Mesothelial cell of epicardium (in vitro differentiated cells): Measurements from ENCODE around the gene RYK. TPM values are rescaled to one million over a fixed set of nuclear protein-coding genes. Genes with fewer than 3 reads are reported as not detected.
"Not testable (repeated sequence)": the region's sequence is repeated elsewhere in the genome, so short reads cannot be mapped to it uniquely, and the experiment has no call there.

ENCODE experiments used
- DNase-seq, 2 experiments: peaks; one replicate each; pipeline ENCODE4 v3.0.0; 2021; ENCODE audit warnings: low spot score in 2 of 2; ENCODE audit not compliant: unreplicated experiment in 2 of 2
- H3K27ac Mint-ChIP-seq: 2 replicates; pipeline ENCODE4 v1.8.0; 2021; ENCODE audit warnings: mixed read lengths
- H3K27me3 Mint-ChIP-seq: 2 replicates; pipeline ENCODE4 v1.8.0; 2021; ENCODE audit warnings: low read depth, mixed read lengths
- H3K36me3 Mint-ChIP-seq: 2 replicates; pipeline ENCODE4 v1.8.0; 2021; ENCODE audit warnings: mixed read lengths
- H3K4me1 Mint-ChIP-seq: 2 replicates; pipeline ENCODE4 v1.8.0; 2021; ENCODE audit warnings: mixed read lengths
- H3K4me3 Mint-ChIP-seq: 2 replicates; pipeline ENCODE4 v1.8.0; 2021; ENCODE audit warnings: mild to moderate bottlenecking, moderate library complexity, mixed read lengths
- H3K9me3 Mint-ChIP-seq: 2 replicates; pipeline ENCODE4 v1.8.0; 2021; ENCODE audit warnings: mixed read lengths
- total RNA-seq: library from RNA; stranded (reverse); gene quantifications from 3 replicates; pipeline ENCODE4 v1.2.1, GENCODE V29; 2021
- TF ChIP-seq, protein P1 (sequence below): fragments of 200-600 bp; sonication (generic); IDR thresholded peaks from one replicate; pipeline ENCODE4 v1.5.0; 2021; ENCODE audit warnings: antibody characterized with exemption; ENCODE audit not compliant: unreplicated experiment

The RYK gene
- total RNA-seq, 1 donor from 2014 or later: 103 TPM

DNA sequence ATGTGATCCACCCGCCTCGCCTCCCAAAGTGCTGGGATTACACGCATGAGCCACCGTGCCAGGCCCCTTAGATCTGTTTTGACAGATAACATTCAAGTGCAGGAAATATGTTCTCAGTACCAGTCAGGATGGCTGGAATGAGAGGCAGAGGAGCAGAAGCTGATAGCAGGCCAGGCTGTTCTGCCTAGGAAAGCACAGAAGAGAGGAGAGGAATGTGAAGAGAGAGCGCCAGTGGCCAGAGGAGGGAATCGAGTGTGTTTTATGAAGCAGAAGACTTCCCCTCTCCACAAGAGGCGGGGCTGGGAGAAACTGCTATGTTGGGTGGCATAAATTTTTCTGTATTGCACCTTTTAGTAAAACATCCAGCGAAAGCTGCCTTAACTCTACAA, 32.0 kb upstream of the RYK start:
- TF ChIP-seq, protein P1, sequence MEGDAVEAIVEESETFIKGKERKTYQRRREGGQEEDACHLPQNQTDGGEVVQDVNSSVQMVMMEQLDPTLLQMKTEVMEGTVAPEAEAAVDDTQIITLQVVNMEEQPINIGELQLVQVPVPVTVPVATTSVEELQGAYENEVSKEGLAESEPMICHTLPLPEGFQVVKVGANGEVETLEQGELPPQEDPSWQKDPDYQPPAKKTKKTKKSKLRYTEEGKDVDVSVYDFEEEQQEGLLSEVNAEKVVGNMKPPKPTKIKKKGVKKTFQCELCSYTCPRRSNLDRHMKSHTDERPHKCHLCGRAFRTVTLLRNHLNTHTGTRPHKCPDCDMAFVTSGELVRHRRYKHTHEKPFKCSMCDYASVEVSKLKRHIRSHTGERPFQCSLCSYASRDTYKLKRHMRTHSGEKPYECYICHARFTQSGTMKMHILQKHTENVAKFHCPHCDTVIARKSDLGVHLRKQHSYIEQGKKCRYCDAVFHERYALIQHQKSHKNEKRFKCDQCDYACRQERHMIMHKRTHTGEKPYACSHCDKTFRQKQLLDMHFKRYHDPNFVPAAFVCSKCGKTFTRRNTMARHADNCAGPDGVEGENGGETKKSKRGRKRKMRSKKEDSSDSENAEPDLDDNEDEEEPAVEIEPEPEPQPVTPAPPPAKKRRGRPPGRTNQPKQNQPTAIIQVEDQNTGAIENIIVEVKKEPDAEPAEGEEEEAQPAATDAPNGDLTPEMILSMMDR: no peak
- DNase-seq: no peak
- no peaks in the 10 kb centered on the region for H3K36me3 Mint-ChIP-seq
- no peaks in the 10 kb centered on the region for H3K27me3 Mint-ChIP-seq
- peak overlapping the region; percentile 78 for H3K27ac Mint-ChIP-seq
- no peak overlapping the region for H3K4me3 Mint-ChIP-seq
- H3K4me1 Mint-ChIP-seq: peaks cover 39% of the 10 kb centered on the region
- peaks cover 5% of the 10 kb centered on the region for H3K9me3 Mint-ChIP-seq

DNA sequence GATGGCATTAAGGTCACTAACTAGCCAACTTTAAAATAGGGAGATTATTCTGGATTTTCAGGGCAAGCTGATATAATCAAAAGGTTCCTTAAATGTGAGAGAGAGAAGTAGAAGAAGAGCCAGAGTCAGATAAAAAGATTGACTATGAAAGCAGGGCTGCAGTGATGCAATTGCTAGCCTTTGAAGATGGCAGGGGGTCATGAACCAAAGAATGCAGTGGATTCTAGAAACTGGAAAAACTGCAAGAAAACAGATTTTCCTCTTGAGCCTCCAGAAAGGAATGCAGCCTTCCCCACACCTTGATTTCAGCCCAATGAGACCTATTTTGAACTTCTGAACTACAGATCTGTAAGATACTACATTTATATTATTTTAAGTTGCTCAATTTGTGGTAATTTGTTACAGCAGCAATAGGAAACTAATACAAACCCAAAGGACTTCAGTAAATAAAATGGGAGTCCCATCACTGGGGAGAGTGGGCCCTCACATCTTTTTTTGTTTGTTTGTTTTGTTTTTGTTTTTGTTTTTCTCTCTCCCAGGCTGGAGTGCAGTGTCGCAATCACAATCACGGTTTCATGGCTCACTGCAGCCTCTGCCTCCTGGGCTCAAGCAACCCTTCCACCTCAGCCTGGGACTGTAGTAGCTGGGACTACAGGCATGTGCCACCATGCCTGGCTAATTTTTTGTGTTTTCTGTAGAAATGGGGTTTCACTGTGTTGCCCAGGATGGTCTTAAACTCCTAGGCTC, 31.4 kb upstream of the RYK start:
- TF ChIP-seq, protein P1: no peak
- no peak overlapping the region for H3K4me3 Mint-ChIP-seq
- no peak for DNase-seq
- peaks cover 42% of the 10 kb centered on the region for H3K4me1 Mint-ChIP-seq
- H3K9me3 Mint-ChIP-seq: peaks cover 5% of the 10 kb centered on the region
- H3K27me3 Mint-ChIP-seq: no peaks in the 10 kb centered on the region
- H3K36me3 Mint-ChIP-seq: no peaks in the 10 kb centered on the region
- peak overlapping the region; percentile 78 for H3K27ac Mint-ChIP-seq

DNA sequence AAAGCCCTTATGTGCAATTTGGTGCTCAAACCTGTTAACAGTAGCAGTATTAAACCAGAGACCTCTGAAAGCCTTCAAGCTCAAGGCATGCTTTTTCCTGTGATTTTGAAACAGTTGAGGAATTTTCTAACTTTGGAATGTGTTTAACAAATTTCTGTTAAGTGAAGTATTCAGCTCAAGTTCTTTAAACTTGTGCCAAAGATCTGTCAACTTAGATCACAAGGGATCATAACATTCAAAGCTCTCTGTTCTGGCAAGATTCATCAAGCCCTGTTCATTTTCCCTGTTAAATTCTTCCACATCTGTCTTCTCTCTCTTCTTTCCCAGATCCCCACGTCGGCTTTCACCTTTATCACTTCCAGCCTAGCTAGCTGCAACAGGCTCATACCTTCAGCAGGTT, 28.8 kb upstream of the RYK start:
- Mint-ChIP-seq H3K9me3 (peaks cover 6% of the 10 kb centered on the region), H3K4me1 (peaks cover 56% of the 10 kb centered on the region), H3K27ac (peak overlapping the region; percentile 74), H3K36me3 (no peaks in the 10 kb centered on the region), H3K4me3 (no peak overlapping the region), H3K27me3 (no peaks in the 10 kb centered on the region)
- DNase-seq: no peak
- TF ChIP-seq, protein P1: no peak

DNA sequence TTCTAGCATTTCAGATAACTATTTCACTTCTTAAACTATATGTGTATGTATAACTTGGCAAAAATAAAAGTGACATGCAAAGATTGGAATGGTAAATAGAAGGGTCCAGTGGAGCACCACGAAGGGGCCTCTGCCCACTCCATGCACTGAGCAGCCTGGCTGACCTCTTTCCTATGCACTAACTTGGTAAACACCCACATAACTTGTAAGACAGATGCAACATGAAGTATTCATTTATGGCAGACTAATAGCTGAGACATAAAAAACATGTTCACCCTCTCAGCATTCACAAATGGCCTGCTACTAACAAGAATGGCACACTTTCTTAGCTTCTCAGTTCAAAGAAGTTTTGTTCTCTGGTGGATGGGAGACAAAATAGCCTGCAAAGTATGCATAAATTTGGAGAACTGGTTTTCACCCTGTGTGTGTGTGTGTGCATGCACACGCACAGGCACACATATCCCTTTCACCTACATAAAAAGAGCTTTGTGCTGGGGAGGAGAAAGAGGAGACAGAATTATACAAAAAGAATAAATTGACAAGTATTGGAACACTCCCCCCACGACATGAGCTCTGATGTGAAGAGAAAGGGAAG, 26.5 kb upstream of the RYK start:
- no peak overlapping the region for H3K4me3 Mint-ChIP-seq
- TF ChIP-seq, protein P1: no peak
- peak overlapping the region; percentile 48 for H3K27ac Mint-ChIP-seq
- H3K36me3 Mint-ChIP-seq: no peaks in the 10 kb centered on the region
- no peak for DNase-seq
- H3K4me1 Mint-ChIP-seq: peaks cover 51% of the 10 kb centered on the region
- no peaks in the 10 kb centered on the region for H3K27me3 Mint-ChIP-seq
- H3K9me3 Mint-ChIP-seq: peaks cover 12% of the 10 kb centered on the region

DNA sequence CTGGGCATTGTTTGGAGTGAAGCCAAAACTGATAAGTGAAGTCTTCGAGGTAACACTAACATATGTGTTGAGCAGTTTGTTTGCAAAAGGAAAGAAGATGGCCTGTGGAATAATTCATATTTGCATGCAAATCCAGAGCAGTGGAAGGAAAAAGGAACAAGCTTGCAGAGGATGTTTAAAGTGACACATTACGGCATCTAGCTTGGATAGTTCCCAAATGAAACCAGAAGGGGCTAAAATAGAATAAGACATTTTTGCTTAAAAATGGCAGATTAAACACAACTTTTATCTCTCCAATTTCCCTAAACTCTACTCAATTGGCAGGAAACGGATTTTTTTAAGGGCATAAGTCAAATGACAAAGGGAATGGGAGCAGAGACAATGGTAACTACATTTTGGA, 25.4 kb upstream of the RYK start:
- peaks cover 12% of the 10 kb centered on the region for H3K9me3 Mint-ChIP-seq
- H3K4me1 Mint-ChIP-seq: peaks cover 51% of the 10 kb centered on the region
- TF ChIP-seq, protein P1: no peak
- DNase-seq: no peak
- no peak overlapping the region for H3K4me3 Mint-ChIP-seq
- H3K27me3 Mint-ChIP-seq: no peaks in the 10 kb centered on the region
- H3K36me3 Mint-ChIP-seq: no peaks in the 10 kb centered on the region
- H3K27ac Mint-ChIP-seq: peak overlapping the region; percentile 48

DNA sequence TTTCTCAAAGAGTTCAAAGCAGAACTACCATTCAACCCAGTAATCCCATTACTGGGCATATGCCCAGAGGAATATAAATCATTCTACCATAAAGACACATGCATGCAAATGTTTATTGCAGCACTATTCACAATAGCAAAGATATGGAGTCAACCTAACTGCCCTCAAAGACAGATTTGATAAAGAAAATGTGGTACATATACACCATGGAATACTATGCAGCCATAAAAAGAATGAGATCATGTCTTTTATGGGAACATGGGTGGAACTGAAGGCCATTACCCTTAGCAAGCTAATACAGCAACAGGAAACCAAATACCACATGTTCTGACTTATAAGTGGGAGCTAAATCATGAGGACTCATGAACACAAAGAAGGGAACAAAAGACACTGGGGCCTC, 24.5 kb upstream of the RYK start:
- not testable (repeated sequence) for H3K4me3 Mint-ChIP-seq, H3K36me3 Mint-ChIP-seq, H3K27me3 Mint-ChIP-seq, H3K27ac Mint-ChIP-seq, DNase-seq
- H3K4me1 Mint-ChIP-seq: peaks cover 45% of the 10 kb centered on the region
- H3K9me3 Mint-ChIP-seq: peaks cover 12% of the 10 kb centered on the region
